BJ (cell line): ENCODE results near the gene MBD5. TPM values are rescaled to one million over a fixed set of nuclear protein-coding genes. Genes with fewer than 3 reads are reported as not detected.
A peak's percentile ranks its signal among the peaks of the same experiment; 100 is the strongest.

Experiments
- CTCF ChIA-PET: fragments of 350-600 bp; formaldehyde crosslinking; extraction: SDS; loops from one replicate; lab custom pipeline; 2021; ENCODE audit warnings: antibody characterized with exemption, inconsistent platforms; lab: Yijun Ruan, JAX
- POLR2A ChIA-PET: fragments of 300-600 bp; sonication (Branson Sonifier 250); formaldehyde crosslinking; extraction: SDS; loops from one replicate; lab custom pipeline; 2021; ENCODE audit warnings: antibody characterized with exemption; lab: Charles Lee
- DNase-seq: peaks from one replicate; pipeline ENCODE4 v3.0.0-alpha.2; 2011; ENCODE audit warnings: low read depth
- H3K27me3 ChIP-seq: 2 replicates; pipeline ENCODE4 v1.6.0; 2011; ENCODE audit warnings: low read length; ENCODE audit not compliant: control insufficient read depth, insufficient read depth
- H3K36me3 ChIP-seq: 2 replicates; pipeline ENCODE4 v1.5.1; 2011; ENCODE audit warnings: low read length; ENCODE audit not compliant: control insufficient read depth, insufficient read depth
- H3K4me3 ChIP-seq: 2 replicates; pipeline ENCODE4 v1.5.1; 2011; ENCODE audit warnings: low read depth, mild to moderate bottlenecking, control low read depth, low read length
- CTCF ChIP-seq: IDR thresholded peaks from 2 replicates; pipeline ENCODE4 v1.5.1; 2011; ENCODE audit warnings: low read depth, mild to moderate bottlenecking, control low read depth, inconsistent platforms, low read length, moderate library complexity; ENCODE audit not compliant: insufficient read depth
- polyA plus RNA-seq: library from polyadenylated mRNA; depleted of rRNA; stranded (reverse); fragments of >200 nt; gene quantifications from 2 replicates; pipeline ENCODE4 v1.2.3, GENCODE V29; 2011

Gene MBD5
- polyA plus RNA-seq, 1 experiment, result 20.4 TPM

- Histone ChIP-seq H3K36me3 (no peaks in the 10 kb centered on the region), H3K4me3 (no peak overlapping the region), H3K27me3 (no peaks in the 10 kb centered on the region)
- ChIA-PET POLR2A (no interaction called here), CTCF (interaction anchor here (0.6 to 1.0 kb wide), 5 partner anchors 79 to 946 kb away, joined by 3 read pairs; no protein-coding TSS in a partner anchor)
- TF ChIP-seq CTCF, result peak; percentile 47
- DNase-seq, result no peak
Observed at GRCh38 chr2:148201075-148202004, 180.4 kb downstream of the MBD5 start.

GRCh38 chr2:148202237-148202636 lies 181.3 kb downstream of the MBD5 start:
- no peak for TF ChIP-seq CTCF
- Histone ChIP-seq H3K36me3 (no peaks in the 10 kb centered on the region), H3K27me3 (no peaks in the 10 kb centered on the region), H3K4me3 (no peak overlapping the region)
- CTCF ChIA-PET, result interaction anchor here (0.7 to 0.9 kb wide), 3 partner anchors 212 to 945 kb away, joined by 3 read pairs; no protein-coding TSS in a partner anchor
- POLR2A ChIA-PET, result no interaction called here
- DNase-seq, result no peak

GRCh38 chr2:148207111-148207510 lies 186.2 kb downstream of the MBD5 start:
- TF ChIP-seq CTCF, result no peak
- CTCF ChIA-PET, result no interaction called here
- H3K4me3 ChIP-seq, result no peak overlapping the region
- no peaks in the 10 kb centered on the region for H3K27me3 ChIP-seq
- DNase-seq, result no peak
- POLR2A ChIA-PET, result no interaction called here
- H3K36me3 ChIP-seq, result no peaks in the 10 kb centered on the region

GRCh38 chr2:148209603-148210002 lies 188.7 kb downstream of the MBD5 start:
- ChIA-PET CTCF (no interaction called here), POLR2A (interaction anchor here (0.5 kb wide), 1 partner anchor 599 kb away, joined by 12 read pairs; no protein-coding TSS in a partner anchor)
- no peak for DNase-seq
- no peaks in the 10 kb centered on the region for H3K27me3 ChIP-seq
- no peak for TF ChIP-seq CTCF
- no peaks in the 10 kb centered on the region for H3K36me3 ChIP-seq
- no peak overlapping the region for H3K4me3 ChIP-seq

GRCh38 chr2:148218326-148219075 lies 197.6 kb downstream of the MBD5 start:
- DNase-seq, result no peak
- TF ChIP-seq CTCF, result no peak
- Histone ChIP-seq H3K4me3 (no peak overlapping the region), H3K36me3 (no peaks in the 10 kb centered on the region), H3K27me3 (no peaks in the 10 kb centered on the region)
- ChIA-PET CTCF (interaction anchor here (0.7 kb wide), 1 partner anchor 36 kb away, joined by 4 read pairs; no protein-coding TSS in a partner anchor), POLR2A (no interaction called here)
